GM21390 (cell line): Measurements from ENCODE around the gene ANTXRL.
"Not testable (repeated sequence)": the region's sequence is repeated elsewhere in the genome, so short reads cannot be mapped to it uniquely, and the experiment has no call there.

ENCODE experiments used
- ATAC-seq: cut with Tn5 transposase; IDR thresholded peaks from one replicate; pipeline ENCODE4 v1.9.1; 2021; ENCODE audit not compliant: unreplicated experiment

ANTXRL gene

DNA sequence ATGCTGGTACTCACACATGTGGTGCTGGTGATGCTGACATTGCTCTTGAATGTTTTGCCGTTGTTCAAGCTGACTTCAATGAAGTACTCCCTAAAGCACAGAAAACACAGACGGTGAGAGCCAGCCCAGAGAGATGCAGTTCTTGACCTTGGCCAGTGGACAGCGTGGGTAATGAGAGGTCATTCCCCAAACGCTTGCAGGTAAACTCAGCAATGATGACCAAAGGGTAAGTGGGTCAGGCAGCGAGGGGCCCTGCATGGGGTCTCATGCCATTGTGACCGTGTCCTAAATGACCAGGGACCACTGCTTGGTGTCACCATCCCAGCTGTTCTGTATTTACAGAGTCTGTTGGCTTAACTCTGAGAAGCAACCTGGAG lies 32.8 kb upstream of the ANTXRL start:
- no peak for ATAC-seq

DNA sequence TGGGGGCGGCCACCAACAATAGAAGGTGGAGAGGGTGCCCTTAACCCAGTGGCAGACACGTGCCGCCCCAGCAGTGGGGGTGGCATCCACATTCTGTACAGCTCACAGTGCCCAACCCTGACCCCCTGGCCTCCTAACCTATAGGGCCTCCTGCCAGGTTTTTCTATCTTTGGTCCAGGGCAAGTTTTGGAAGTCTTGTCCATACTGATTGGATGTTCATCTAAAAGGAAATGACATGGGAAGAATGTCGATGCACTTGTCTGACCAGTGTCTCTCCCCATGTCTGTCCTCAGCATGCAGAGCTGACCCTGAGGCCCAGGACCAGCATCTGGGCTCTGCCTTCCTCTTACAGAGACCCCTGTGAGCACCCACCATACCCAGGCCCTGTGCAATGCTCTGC lies 32.3 kb upstream of the ANTXRL start:
- no peak for ATAC-seq

- ATAC-seq, result not testable (repeated sequence)
Measured at GRCh38 chr10:46255210-46255609, 31.6 kb upstream of the ANTXRL start.

- ATAC-seq, result peak; percentile 53
Measured at GRCh38 chr10:46255801-46256747, 30.7 kb upstream of the ANTXRL start.

GRCh38 chr10:46257099-46257498 lies 29.7 kb upstream of the ANTXRL start:
- no peak for ATAC-seq

DNA sequence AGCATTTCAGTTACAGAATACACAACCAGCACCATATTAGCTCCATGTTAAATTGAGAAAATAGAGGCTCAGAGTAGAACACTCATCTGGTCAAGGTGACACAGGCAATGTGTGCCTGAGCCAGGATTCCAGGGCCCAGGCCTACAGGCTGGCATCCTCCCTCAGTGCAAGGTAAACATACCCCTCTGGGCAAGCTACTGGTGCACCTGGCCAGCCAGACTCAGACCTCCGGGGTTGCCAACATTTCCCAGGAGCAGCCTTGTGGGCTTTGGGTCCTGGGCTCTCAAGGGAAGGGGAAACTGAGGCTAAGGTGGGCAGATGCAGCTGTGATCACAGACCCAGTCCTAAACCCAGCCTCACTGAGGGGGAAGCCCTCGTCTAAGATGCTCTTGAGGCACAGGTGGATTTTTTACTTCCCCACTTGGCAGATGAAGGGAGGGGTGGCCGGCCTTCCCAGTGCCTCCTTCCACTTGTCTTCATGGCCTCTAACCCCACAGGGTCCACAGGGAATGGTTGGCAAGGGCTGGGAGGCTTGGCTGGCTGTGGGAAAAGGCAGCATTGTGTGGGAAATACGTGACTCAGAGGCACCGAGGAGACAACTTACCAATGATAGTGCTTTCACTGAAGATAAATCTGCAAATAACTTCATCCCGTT lies 23.8 kb upstream of the ANTXRL start:
- not testable (repeated sequence) for ATAC-seq

DNA sequence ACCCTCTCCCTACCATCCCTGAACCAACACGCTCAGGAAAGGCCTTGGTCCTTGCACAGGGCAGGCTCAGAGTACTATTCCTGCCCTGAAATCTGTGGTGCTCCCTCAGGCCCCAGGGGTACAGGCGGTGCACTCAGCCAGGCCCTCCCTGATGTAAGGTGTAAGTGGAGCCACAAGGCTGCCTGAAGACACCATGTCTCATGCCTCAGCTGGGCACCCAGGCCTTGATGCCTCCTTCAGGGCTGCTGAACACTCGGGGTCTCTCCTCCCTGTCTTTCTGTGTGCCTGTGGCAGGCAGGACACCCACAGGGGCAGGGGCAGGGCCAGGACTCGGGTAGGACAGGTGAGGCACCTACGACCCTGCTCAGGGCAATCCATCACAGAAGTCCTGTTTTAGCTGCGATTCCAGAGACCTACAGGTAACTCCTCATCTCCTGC lies 22.9 kb upstream of the ANTXRL start:
- ATAC-seq, result no peak

DNA sequence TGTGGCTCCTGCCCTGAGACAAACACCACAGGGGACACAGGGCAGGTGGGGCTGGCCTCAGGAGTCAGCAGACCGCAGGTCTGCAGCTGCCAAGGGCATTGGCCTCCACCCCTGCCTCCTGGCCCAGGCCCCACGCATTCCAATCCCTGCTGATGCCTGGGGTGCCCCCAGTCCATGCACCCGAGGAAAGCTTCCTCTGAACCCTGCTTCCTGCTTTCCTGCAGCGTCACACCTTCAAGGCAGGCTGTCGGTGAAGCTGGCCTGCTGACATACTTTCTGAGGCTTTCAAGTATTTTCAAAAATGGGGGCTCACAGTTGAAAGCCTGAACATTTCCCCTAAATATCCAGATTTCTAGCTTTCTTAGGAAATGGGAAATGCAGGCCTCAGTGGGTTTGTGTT lies 22.5 kb upstream of the ANTXRL start:
- no peak for ATAC-seq

DNA sequence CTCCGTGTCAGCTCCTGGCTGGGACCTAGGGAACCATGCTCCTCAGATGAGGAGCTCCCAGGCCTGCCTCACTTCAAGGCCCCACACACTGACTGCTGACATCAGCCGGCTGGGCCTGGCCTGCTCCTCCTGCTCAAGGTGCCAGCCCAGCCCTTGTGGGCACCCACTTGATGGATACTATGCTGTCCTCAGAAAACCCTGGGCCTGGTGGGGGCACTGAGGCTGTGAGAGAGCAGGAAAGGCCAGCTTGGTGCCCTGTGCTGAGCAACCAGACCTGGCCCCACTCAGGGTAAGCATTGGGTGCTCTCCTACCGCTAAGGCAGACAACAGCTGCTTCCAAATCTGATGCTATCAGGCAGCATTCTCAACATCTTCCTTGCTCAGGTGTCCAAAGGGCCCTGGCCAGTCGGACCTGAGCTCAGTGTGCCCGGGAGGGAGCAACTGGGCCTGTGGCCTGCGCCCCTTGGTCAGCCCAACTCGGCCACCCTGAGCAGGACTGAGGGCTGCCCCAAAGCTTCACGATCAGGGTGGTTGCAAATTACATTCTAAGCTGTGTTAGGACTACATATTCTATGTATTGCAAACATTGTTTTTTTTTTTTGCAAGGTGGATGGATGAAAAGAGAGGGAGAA lies 21.9 kb upstream of the ANTXRL start:
- no peak for ATAC-seq

DNA sequence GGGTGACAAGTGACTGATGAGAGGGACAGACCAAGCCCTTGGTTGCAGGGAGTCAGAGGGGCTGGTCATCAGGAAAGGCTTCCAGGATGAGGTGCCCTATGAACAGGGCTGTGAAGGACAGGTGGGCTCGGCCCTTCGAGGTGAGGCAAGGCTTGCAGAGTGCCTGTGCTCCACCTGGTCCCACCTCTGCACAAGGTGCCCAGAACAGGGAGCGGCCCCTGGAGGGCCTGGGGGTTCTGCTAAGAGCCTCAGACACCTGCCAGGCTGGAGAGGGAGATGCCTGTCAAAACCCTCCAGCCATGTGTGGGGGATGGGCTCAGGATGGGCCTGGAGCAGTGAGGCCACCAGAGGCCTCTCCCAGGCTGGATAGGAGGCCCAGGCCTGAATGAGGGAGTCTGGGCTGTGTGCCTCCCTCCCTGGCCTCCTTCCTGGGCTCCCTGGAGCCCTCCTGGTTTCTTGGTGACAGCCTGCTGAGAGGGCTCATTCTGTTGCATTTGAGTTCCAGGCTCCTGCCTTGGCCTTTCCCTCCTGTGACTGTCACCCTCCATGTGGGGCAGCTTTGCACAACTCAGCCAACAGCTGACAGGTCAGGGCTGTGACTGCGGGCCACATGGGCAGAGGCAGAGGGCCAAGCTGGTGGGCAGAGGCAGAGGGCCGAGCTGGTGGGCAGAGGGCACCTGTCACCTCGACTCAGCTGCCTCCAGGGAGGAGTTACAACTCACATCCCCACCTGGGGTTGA lies 21.1 kb upstream of the ANTXRL start:
- not testable (repeated sequence) for ATAC-seq

DNA sequence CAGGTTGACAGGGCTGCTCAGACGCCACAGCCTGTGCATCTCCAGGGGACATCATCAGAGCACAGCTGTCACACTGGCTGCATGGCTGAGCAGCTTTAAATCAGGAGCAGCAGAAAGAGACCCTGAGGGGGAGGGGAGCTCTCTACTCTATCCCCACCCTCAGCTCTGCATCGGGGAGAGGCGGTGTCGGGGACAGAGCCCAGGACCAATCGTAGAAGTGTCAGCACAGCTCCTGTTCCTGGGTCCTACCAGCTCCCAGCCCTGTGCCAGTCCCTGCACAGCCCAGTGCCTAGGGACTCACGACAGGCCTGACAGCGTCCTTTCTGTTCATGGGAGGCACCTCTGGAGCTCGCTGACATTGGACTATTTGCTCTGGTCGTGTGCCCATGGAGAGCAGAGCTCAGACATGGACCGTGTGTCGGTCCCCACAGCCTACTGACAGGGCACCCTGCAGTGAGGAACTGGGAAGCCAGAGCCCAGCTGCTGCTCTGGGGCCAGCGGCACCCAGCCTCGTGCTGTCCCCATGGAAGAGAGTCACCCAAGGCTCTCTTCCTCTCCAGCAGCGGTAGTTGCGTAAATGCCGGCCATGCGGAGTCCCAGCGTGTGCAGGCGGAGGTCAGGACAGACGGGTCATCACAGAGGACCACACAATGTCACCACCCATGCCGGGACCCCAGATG lies 20.4 kb upstream of the ANTXRL start:
- ATAC-seq, result no peak

DNA sequence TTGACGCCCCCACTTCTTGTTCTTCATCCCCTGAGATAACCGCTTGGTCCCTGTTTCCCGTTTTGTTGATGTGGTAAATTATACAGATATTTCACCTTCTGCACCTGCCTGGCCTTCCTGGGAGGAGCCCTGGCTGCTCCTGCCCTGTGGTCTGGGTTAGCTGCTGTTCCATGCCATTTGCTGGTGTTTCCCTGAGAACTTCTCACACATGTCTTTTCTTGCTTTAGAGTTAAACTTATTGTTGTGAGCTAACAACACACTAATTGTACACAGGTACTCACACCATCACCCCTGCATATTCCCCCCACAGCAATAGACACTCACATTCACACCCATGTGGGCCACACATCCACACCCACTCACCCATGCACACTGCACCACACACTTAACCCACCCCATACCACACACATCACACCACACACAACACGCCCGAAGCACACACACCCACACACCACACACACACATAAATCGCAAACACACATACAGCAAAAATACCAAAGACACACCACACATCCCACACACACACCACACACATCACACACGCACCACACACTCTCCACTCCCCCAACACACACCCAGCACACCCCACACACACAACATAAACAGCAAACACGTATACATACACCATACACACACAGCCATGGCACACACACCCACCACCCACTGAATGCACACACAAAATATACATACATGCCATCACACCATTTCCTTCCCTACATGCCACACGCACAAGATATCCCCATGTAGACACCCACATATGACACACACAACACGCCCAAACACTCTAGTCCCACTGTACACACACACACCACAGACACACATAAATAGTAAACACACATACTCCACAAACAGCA lies 19.4 kb upstream of the ANTXRL start:
- ATAC-seq, result no peak

DNA sequence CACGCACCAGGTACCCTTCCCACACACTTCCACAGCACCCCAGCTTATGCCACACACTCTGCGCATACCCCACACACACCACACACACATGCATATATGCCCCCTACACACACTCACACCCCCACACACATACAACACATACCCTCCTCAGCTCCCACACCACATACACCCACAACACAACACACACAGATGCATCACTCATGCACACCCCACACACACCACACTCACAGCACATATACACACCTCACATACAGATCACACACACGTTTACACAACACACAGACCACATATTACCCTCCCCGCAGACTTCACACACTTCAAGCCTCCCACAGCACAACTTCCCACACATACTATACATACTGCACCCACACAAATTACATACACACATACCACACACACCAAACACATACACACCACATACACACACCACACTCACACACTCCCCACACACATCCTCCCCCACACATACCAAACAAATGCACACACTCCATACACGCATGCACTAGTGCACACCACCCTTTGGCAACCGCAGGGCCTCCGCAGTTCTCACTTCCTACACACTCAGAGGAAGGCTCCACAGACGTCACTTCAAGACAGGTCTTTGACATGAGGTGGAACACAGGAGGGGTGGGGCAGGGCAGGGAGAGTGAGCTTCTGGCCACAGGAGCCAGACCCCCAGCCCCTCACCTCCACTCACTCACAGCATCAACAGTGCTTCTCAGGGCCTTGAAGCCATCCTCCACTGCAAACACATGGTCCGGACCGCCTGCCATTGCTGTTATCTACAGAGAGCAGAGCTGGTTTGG lies 18.5 kb upstream of the ANTXRL start:
- peak; percentile 90 for ATAC-seq

DNA sequence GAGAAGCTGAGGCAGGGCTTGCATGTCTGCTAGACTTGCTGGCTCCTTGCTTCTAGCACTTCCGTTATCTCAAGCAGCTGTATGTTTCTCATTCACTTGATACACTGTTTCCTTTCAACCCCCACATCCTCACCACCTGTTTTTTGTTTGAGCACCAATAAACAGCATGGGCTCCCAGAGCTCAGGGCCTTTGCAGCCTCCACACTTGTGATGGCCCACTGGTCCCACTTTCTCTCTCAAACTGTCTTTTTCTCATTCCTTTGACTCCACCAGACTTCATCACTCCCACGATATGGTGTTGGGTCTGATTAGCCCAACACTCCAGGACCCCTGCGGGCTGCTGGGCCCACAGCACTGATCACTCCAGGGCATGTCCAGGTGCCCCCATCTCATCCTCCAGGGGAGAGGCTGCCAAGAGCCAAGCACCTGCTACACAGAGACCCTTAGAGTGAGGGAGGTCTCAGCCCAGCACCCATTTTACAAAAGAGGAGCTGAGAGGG lies 17.2 kb upstream of the ANTXRL start:
- not testable (repeated sequence) for ATAC-seq

- ATAC-seq, result no peak
Measured at GRCh38 chr10:46270086-46270811, 16.5 kb upstream of the ANTXRL start.

DNA sequence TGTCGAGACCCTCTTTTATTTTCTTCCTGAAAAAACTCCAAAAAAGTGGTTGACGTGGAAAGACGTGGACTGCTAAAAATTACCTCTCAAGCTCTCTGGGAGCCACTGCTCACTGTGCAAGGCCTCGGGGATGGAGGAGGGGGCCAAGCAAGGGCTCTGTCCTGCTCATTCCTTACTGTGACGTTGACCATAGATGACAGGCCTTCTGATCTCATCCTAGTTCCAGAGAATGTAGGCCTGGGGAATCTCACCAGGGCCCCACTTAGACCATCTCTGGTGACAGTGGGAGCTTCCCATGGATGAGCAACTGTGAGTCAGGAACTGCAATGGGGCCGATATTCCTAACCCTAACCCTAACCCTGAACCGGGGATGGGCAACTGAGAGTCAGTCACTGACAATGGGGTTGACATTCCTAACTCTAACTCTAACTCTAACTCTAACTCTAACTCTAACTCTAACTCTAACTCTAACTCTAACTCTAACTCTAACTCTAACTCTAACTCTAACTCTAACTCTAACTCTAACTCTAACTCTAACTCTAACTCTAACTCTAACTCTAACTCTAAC lies 15.8 kb upstream of the ANTXRL start:
- not testable (repeated sequence) for ATAC-seq

- ATAC-seq, result not testable (repeated sequence)
Measured at GRCh38 chr10:46271795-46272499, 14.8 kb upstream of the ANTXRL start.
